Measurements from ENCODE around the gene NTM. TPM values are rescaled to one million over a fixed set of nuclear protein-coding genes. Genes with fewer than 3 reads are reported as not detected.

The NTM gene
- polyA plus RNA-seq, 1 donor from 2014 or later: 39.4 TPM

- H3K9me3 ChIP-seq (ENCODE audit: low read length): no peaks in the 10 kb centered on the region
- no peaks in the 10 kb centered on the region for H3K36me3 ChIP-seq (ENCODE audit: insufficient read depth, low read length)
- no peaks in the 10 kb centered on the region for H3F3A ChIP-seq (ENCODE audit: insufficient read depth, low read length, poor library complexity, severe bottlenecking)
- no peak overlapping the region for H3K27ac ChIP-seq (ENCODE audit: low read length)
- H3K4me2 ChIP-seq (ENCODE audit: low read length): no peak overlapping the region
- no peaks in the 10 kb centered on the region for H3K79me2 ChIP-seq (replicated peaks; ENCODE audit: insufficient read depth, low read length)
- H2AFZ ChIP-seq (ENCODE audit: low read depth, low read length): no peak overlapping the region
- H3K9me2 ChIP-seq (ENCODE audit: insufficient read depth, low read length): no peaks in the 10 kb centered on the region
- no peaks in the 10 kb centered on the region for H3K27me3 ChIP-seq (ENCODE audit: insufficient read depth, low read depth, low read length)
- no peaks in the 10 kb centered on the region for H4K20me1 ChIP-seq (ENCODE audit: insufficient read depth)
- TF ChIP-seq EP300 (conservative IDR thresholded peaks at IDR 0.05; ENCODE audit: poor library complexity, severe bottlenecking) (no peak), TAF1 (IDR thresholded peaks at IDR 0.05; ENCODE audit: low read depth) (no peak), RAD21 (conservative IDR thresholded peaks at IDR 0.05) (no peak), POLR2AphosphoS5 (IDR thresholded peaks at IDR 0.05) (no peak)
- TF ChIP-seq, protein P1, sequence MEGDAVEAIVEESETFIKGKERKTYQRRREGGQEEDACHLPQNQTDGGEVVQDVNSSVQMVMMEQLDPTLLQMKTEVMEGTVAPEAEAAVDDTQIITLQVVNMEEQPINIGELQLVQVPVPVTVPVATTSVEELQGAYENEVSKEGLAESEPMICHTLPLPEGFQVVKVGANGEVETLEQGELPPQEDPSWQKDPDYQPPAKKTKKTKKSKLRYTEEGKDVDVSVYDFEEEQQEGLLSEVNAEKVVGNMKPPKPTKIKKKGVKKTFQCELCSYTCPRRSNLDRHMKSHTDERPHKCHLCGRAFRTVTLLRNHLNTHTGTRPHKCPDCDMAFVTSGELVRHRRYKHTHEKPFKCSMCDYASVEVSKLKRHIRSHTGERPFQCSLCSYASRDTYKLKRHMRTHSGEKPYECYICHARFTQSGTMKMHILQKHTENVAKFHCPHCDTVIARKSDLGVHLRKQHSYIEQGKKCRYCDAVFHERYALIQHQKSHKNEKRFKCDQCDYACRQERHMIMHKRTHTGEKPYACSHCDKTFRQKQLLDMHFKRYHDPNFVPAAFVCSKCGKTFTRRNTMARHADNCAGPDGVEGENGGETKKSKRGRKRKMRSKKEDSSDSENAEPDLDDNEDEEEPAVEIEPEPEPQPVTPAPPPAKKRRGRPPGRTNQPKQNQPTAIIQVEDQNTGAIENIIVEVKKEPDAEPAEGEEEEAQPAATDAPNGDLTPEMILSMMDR (IDR thresholded peaks at IDR 0.05; ENCODE audit: poor library complexity, severe bottlenecking): no peak
- TF ChIP-seq, protein P2, sequence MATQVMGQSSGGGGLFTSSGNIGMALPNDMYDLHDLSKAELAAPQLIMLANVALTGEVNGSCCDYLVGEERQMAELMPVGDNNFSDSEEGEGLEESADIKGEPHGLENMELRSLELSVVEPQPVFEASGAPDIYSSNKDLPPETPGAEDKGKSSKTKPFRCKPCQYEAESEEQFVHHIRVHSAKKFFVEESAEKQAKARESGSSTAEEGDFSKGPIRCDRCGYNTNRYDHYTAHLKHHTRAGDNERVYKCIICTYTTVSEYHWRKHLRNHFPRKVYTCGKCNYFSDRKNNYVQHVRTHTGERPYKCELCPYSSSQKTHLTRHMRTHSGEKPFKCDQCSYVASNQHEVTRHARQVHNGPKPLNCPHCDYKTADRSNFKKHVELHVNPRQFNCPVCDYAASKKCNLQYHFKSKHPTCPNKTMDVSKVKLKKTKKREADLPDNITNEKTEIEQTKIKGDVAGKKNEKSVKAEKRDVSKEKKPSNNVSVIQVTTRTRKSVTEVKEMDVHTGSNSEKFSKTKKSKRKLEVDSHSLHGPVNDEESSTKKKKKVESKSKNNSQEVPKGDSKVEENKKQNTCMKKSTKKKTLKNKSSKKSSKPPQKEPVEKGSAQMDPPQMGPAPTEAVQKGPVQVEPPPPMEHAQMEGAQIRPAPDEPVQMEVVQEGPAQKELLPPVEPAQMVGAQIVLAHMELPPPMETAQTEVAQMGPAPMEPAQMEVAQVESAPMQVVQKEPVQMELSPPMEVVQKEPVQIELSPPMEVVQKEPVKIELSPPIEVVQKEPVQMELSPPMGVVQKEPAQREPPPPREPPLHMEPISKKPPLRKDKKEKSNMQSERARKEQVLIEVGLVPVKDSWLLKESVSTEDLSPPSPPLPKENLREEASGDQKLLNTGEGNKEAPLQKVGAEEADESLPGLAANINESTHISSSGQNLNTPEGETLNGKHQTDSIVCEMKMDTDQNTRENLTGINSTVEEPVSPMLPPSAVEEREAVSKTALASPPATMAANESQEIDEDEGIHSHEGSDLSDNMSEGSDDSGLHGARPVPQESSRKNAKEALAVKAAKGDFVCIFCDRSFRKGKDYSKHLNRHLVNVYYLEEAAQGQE (IDR thresholded peaks at IDR 0.05; ENCODE audit: borderline replicate concordance): no peak
- H3K9ac ChIP-seq (ENCODE audit: low read length): no peak overlapping the region
- no peak overlapping the region for H3K4me3 ChIP-seq (ENCODE audit: low read length)
These were observed 673.3 kb downstream of the NTM start for GRCh38 chr11:132043714-132044113.

DNA sequence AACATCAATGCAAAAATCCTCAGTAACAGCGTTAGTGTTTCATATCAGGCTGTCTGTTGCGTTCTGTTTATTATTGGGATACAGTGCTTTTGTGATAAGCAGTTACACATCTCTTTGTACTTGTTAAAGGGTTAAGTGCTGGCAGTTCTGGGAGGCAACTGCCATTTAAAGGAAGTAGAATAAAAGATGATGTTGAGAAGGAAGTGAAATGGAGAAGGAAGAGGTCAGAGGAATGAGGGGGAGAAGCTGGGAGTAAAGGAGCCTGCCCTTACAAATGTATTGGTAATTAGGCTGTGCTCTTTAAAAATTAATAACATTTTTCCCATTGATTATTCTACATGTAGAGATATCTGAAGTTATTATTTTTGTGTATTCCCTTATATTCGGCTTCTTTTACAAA is 674.7 kb downstream of the NTM start:
- H2AFZ ChIP-seq (ENCODE audit: low read depth, low read length): no peak overlapping the region
- H3K36me3 ChIP-seq (ENCODE audit: insufficient read depth, low read length): no peaks in the 10 kb centered on the region
- H3F3A ChIP-seq (ENCODE audit: insufficient read depth, low read length, poor library complexity, severe bottlenecking): no peaks in the 10 kb centered on the region
- no peaks in the 10 kb centered on the region for H3K27me3 ChIP-seq (ENCODE audit: insufficient read depth, low read depth, low read length)
- H3K9me2 ChIP-seq (ENCODE audit: insufficient read depth, low read length): no peaks in the 10 kb centered on the region
- H3K9ac ChIP-seq (ENCODE audit: low read length): no peak overlapping the region
- H4K20me1 ChIP-seq (ENCODE audit: insufficient read depth): no peaks in the 10 kb centered on the region
- TF ChIP-seq EP300 (conservative IDR thresholded peaks at IDR 0.05; ENCODE audit: poor library complexity, severe bottlenecking): no peak
- TF ChIP-seq SMC3 (conservative IDR thresholded peaks at IDR 0.05; ENCODE audit: poor library complexity): no peak
- TF ChIP-seq POLR2AphosphoS5 (IDR thresholded peaks at IDR 0.05): no peak
- H3K4me3 ChIP-seq (ENCODE audit: low read length): no peak overlapping the region
- no peaks in the 10 kb centered on the region for H3K79me2 ChIP-seq (replicated peaks; ENCODE audit: insufficient read depth, low read length)
- H3K27ac ChIP-seq (ENCODE audit: low read length): no peak overlapping the region
- H3K9me3 ChIP-seq (ENCODE audit: low read length): no peaks in the 10 kb centered on the region
- H3K4me2 ChIP-seq (ENCODE audit: low read length): no peak overlapping the region

- H4K20me1 ChIP-seq (ENCODE audit: insufficient read depth): no peaks in the 10 kb centered on the region
- no peak for TF ChIP-seq POLR2AphosphoS5 (IDR thresholded peaks at IDR 0.05)
- TF ChIP-seq EZH2 (IDR thresholded peaks at IDR 0.05; ENCODE audit: borderline replicate concordance, insufficient read depth, low read length, poor library complexity, severe bottlenecking): no peak
- TF ChIP-seq TAF1 (IDR thresholded peaks at IDR 0.05; ENCODE audit: low read depth): no peak
- TF ChIP-seq RAD21 (conservative IDR thresholded peaks at IDR 0.05): no peak
- TF ChIP-seq MXI1 (conservative IDR thresholded peaks at IDR 0.05; ENCODE audit: poor library complexity, severe bottlenecking): no peak
- no peak for TF ChIP-seq EP300 (conservative IDR thresholded peaks at IDR 0.05; ENCODE audit: poor library complexity, severe bottlenecking)
- TF ChIP-seq, protein P1 (IDR thresholded peaks at IDR 0.05; ENCODE audit: poor library complexity, severe bottlenecking): no peak
- no peak for TF ChIP-seq SMC3 (conservative IDR thresholded peaks at IDR 0.05; ENCODE audit: poor library complexity)
- TF ChIP-seq, protein P2 (IDR thresholded peaks at IDR 0.05; ENCODE audit: borderline replicate concordance): no peak
- no peak overlapping the region for H3K27ac ChIP-seq (ENCODE audit: low read length)
These were observed 676.0 kb downstream of the NTM start for GRCh38 chr11:132046288-132046865.

More at GRCh38 chr11:132046288-132046865, 676.0 kb downstream of the NTM start:
- no peak overlapping the region for H2AFZ ChIP-seq (ENCODE audit: low read depth, low read length)
- no peaks in the 10 kb centered on the region for H3K36me3 ChIP-seq (ENCODE audit: insufficient read depth, low read length)
- H3K9ac ChIP-seq (ENCODE audit: low read length): no peak overlapping the region
- no peaks in the 10 kb centered on the region for H3K27me3 ChIP-seq (ENCODE audit: insufficient read depth, low read depth, low read length)
- no peaks in the 10 kb centered on the region for H3K79me2 ChIP-seq (replicated peaks; ENCODE audit: insufficient read depth, low read length)
- no peak overlapping the region for H3K4me2 ChIP-seq (ENCODE audit: low read length)
- no peaks in the 10 kb centered on the region for H3K9me3 ChIP-seq (ENCODE audit: low read length)
- no peaks in the 10 kb centered on the region for H3F3A ChIP-seq (ENCODE audit: insufficient read depth, low read length, poor library complexity, severe bottlenecking)
- no peaks in the 10 kb centered on the region for H3K9me2 ChIP-seq (ENCODE audit: insufficient read depth, low read length)
- no peak overlapping the region for H3K4me3 ChIP-seq (ENCODE audit: low read length)

Data from neural cell (in vitro differentiated cells).